SKM-1 (cell line): ENCODE measurements around the gene NOD2.

ENCODE experiments used
- DNase-seq: peaks from one replicate; lab custom pipeline; 2025; ENCODE audit not compliant: unreplicated experiment; lab: John Stamatoyannopoulos, UW

The NOD2 gene

GRCh38 chr16:50712560-50712898, 19.1 kb downstream of the NOD2 start:
- DNase-seq: no peak

- DNase-seq: no peak
These were observed 19.6 kb downstream of the NOD2 start for GRCh38 chr16:50712956-50713355.

DNA sequence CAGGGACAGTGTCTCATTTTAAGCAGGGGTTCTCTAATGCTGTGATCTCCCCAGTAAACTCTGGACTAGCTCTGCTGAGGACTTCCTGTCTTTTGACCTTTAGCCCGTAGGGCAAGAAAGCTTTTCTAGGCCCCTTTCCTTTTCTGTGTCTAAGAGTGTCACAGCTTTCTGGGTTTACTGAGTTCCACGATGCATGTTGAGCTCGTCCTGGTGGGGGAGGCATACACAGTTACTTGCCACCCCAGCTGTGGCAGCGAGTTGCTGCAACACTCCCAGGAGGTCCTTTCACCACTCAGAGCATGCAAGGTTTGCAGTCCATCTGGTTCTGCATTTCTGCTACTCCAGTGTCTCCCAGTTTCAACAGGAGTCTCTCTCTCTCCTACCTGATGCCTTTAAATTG, 23.7 kb downstream of the NOD2 start:
- no peak for DNase-seq

GRCh38 chr16:50717494-50717893, 24.1 kb downstream of the NOD2 start:
- DNase-seq: no peak

- DNase-seq: no peak
These were observed 24.8 kb downstream of the NOD2 start for GRCh38 chr16:50718061-50718760.

GRCh38 chr16:50718761-50719400, 25.5 kb downstream of the NOD2 start:
- no peak for DNase-seq

GRCh38 chr16:50719401-50720337, 26.3 kb downstream of the NOD2 start:
- no peak for DNase-seq

DNA sequence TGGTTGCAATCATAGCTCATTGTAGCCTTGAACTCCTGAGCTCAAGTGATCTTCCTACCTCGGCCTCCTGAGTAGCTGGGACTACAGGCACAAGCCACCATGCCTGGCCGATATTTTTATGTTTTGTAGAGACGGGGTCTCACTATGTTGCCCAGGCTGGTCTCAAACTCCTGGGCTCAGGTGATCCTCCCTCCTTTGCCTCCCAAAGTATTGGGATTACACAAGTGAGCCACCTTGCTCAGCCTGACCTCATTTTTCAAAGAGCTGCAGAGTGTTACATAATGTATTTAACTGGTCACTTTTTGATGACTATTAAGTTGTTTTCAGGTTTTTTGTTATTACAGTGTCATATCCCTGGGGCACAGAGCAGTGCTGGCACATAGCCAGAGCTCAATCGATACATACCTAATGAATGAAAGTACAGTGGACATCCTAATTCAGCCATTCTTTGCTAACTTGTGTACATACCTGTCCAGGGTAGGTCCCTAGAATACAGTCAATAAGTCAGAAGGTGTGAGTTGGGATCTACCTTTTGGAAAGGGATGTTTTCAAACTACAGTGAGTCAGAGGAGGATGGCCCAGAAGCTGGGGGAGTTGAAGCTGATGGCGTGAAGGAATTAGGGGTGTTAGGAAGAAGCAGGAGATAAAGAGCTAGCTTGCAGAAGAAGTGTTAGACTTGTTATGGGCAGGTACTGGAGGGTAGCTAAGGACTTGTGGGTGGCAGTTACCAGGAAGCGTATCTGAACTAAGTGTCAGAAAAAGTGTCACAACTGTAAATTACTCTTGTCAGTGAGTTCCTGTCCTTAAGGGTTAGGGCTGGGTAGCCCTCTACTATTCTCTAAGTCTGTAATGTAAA, 28.4 kb downstream of the NOD2 start:
- no peak for DNase-seq

DNA sequence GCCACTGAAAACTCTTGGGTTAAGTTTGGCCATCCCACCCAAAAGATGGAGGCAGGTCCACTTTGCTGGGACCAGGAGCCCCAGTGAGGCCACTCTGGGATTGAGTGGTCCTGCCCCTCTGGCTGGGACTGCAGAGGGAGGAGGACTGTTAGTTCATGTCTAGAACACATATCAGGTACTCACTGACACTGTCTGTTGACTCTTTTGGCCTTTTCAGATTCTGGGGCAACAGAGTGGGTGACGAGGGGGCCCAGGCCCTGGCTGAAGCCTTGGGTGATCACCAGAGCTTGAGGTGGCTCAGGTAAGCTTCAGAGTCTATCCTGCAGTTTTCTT, 29.0 kb downstream of the NOD2 start:
- no peak for DNase-seq

DNA sequence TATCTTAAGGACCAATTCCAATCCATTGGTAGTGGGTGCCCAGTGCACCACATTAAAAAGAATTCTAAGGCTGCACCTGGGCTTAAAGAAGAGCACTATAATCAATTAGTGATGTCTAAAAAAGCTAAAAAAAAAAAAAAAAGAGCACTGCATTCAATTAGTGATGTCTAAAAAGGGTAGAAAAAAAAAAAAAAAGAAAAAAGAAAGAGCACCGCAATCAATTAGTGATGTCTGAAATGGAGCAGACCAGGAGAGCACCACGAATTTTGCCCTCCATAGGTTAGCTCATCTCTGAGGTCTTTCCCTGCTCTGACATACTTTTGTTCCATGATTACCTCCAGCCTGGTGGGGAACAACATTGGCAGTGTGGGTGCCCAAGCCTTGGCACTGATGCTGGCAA, 29.6 kb downstream of the NOD2 start:
- no peak for DNase-seq

DNA sequence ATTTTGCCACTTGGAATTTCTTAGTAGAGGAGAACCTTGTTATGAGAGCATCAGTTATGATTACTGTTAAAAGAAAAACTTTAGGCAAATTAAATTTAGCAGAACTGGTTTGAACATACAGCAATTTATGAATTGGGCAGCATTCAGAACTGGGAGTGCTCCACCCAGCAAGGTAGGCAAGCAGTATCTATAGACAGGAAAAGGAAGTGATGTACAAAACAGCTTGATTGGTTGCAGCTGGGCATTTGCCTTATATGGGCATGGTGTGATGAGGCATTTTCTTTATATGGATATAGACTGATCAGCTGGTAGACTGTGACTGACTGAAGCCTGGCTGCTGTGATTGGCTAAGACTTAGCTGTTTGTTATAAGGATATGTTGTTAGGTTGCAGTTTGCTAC, 30.9 kb downstream of the NOD2 start:
- DNase-seq: no peak

DNA sequence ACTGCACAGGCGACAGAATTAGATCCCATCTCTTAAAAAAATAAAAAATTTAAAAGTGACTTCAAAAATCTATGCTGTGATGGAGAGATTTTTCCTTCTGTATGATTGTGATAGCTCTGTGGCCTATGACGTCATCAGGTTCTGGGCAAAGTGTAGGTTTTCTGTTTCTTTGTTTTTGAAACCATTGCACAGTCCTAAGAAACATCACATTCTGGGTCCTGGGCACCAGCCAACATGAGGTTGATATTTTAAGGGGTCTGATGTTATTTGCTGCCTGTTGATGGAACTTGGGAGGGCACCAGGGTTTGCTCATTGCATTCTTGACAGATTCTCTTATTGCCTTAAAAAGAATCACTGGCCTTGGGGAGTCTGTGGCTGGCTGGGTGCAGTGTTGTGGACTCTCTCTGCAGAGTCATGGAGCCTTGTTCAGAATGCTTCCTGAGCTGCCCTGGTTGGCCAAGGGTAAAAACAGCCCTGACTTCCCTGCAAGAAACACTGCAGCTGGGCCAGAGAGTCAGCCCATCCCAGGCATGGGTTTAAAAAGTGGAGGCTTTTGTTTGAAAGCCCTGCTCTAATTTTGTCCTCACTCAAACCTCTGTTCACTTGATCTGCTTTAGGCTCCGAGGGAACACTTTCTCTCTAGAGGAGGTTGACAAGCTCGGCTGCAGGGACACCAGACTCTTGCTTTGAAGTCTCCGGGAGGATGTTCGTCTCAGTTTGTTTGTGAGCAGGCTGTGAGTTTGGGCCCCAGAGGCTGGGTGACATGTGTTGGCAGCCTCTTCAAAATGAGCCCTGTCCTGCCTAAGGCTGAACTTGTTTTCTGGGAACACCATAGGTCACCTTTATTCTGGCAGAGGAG, 38.0 kb downstream of the NOD2 start:
- DNase-seq: no peak

GRCh38 chr16:50731989-50732832, 38.8 kb downstream of the NOD2 start:
- no peak for DNase-seq

- DNase-seq: no peak
These were observed 40.1 kb downstream of the NOD2 start for GRCh38 chr16:50733468-50733867.

DNA sequence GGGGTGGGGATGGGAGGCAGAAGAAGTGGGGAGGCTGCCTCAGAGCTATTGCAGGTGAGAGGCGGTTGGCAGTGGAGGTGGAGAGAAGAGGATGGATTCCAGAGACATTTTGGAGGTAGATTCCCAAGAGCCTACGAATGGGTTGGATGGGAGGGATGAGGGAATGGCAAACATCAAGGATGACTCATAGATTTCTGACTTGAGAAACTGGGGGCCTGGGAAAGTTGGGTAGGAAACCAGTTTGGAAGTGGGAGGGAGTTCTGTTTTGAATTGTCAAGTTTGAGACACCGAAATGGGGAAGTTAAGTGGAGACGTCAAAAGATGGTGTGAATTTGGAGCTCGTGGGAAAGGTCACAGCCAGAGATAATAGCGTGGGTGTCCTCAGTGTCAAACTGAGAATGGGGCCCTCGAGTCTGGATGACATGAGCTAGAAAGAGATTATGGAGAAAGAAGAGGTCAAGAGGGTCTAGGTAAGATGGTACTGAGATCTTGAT, 42.3 kb downstream of the NOD2 start:
- DNase-seq: no peak

DNA sequence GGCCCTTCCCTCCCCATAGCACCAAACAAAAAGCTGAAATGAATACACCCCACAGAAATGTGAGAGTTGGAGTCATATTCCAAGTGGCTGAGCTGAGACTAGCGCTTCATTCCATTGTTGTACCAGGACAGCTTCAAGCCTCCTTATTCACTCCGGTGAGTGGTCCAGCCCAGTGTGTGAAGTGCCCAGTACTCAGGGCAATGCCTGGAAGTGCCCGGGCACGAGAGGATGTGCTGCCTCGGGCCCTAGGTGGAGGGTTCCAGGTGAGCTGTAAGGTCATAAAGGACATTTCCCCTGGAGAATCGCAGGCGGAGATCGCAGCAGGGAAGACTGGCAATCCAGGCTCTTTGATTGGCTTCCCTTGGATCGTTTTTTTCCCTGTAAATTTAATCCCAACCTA, 43.0 kb downstream of the NOD2 start:
- DNase-seq: no peak

- DNase-seq: no peak
These were observed 44.1 kb downstream of the NOD2 start for GRCh38 chr16:50737420-50737959.

DNA sequence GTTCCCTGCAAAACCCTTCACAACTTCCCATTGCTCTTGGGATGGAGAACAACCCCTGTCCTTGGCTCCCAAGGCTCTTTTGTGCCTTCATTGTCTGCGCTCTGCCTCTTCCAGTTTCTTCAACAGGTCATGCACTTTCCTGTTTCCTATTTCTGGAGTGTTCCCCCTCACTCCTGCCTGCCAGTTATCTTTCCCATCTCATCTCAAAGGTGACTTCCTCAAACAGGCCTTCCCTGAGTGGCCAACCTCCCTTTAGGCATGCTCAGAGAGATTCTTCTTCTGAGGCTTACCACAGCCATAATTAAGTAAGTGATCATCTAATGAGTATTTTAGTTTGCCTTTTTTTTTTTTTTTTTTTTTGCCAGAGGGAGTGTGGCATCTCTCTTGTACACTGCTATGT, 45.6 kb downstream of the NOD2 start:
- no peak for DNase-seq

DNA sequence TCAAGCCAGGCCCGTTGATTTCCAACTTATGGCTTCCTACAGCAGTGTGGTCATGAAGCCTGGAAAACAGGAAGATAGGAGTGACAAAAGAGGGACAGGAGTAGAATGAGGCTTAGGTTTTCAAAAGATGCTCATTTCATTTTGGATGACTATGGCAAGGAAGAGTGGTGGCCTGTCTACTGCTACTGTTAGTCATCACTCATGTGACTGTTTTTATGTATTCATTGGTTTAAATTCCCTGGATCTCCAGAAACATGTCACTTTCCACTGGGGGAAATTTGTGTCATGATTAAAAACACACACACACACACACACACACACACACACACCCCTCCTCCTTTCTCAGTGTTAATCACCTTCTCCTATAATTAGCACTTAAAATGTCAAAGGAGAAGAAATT, 47.3 kb downstream of the NOD2 start:
- DNase-seq: no peak
